Activated T-cell treated with anti-CD3 and anti-CD28 coated beads, Interleukin-2, amount 50 U/mL, for 24 hours (primary cell): ENCODE results near the gene CDH4.

Source experiments
- DNase-seq: peaks from one replicate; pipeline ENCODE4 v3.0.0-alpha.2; 2020
- H3K27ac Mint-ChIP-seq: 2 replicates; pipeline ENCODE4 v1.8.0; 2020; ENCODE audit warnings: mild to moderate bottlenecking, mixed read lengths
- H3K27me3 Mint-ChIP-seq: 2 replicates; pipeline ENCODE4 v1.8.0; 2020; ENCODE audit warnings: mixed read lengths
- H3K36me3 Mint-ChIP-seq: 2 replicates; pipeline ENCODE4 v1.8.0; 2020; ENCODE audit warnings: low read depth, mixed read lengths
- H3K4me1 Mint-ChIP-seq: 2 replicates; pipeline ENCODE4 v1.8.0; 2020; ENCODE audit warnings: low read depth, mixed read lengths
- H3K4me3 Mint-ChIP-seq: 2 replicates; pipeline ENCODE4 v1.8.0; 2020; ENCODE audit warnings: mild to moderate bottlenecking, moderate library complexity, mixed read lengths
- H3K9me3 Mint-ChIP-seq: 2 replicates; pipeline ENCODE4 v1.8.0; 2020; ENCODE audit warnings: mixed read lengths

Gene CDH4

DNA sequence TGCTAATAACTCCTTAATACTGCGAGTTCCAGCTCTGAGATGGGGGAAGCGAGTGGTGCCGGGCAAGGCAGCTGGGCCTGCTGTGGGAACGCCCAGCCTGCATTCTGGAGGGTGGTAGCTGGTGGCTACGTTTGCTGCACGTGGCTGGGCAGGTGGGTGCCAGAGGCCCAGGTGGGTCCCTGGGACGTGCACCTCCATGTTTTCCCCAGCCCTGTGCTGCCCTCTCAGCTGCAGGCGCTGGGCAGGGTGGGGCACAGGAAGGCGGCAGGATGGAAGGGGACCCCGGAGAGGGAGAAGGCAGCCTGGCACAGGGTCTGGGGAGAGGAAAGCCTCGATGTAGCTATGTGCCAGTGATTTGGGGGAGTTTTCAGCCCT lies 388.8 kb downstream of the CDH4 start:
- Mint-ChIP-seq H3K4me3 (no peak overlapping the region), H3K27ac (no peak overlapping the region), H3K36me3 (no peaks in the 10 kb centered on the region), H3K27me3 (no peaks in the 10 kb centered on the region), H3K4me1 (no peaks in the 10 kb centered on the region), H3K9me3 (no peaks in the 10 kb centered on the region)
- no peak for DNase-seq

DNA sequence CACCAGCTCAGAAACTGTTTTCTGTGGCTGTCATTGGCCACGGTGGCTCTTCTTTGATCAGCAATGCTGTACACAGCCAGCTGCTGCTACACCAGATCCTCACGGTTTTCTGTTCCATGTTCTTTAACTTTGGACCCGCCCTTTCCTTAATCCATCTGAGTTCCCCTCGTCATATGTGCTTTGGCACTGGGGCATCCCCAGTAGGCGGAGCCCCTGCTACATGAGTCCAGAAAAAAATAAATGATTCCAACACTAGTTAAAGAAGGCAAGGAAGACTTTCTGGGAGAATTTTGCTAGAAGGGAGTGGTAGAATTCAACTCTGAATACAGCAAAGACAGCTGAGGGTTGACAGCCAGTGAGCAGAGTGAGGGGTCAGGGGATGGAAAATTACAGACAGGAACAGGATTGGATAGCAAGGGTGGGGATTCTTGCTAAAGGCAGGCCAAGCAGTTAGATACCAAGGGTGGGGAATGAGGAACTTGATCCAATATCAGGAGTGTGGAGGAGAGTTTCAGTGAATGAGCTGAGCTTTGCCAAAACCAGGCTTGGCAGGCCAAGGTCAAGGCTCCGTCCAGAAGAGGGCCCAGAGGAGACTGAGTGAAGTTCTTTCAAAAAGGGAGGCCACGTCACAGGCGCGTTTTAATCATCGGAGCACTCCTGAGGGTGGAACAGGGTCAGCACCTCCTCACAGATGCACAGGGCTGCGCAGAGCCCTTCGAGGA lies 391.8 kb downstream of the CDH4 start:
- H3K27me3 Mint-ChIP-seq = no peaks in the 10 kb centered on the region

GRCh38 chr20:61644378-61645076 lies 392.5 kb downstream of the CDH4 start:
- Mint-ChIP-seq H3K27me3 (no peaks in the 10 kb centered on the region), H3K9me3 (no peaks in the 10 kb centered on the region), H3K36me3 (no peaks in the 10 kb centered on the region), H3K4me3 (no peak overlapping the region), H3K4me1 (no peaks in the 10 kb centered on the region), H3K27ac (no peak overlapping the region)
- no peak for DNase-seq

More for the DNA sequence above, 391.8 kb downstream of the CDH4 start:
- H3K4me1 Mint-ChIP-seq = no peaks in the 10 kb centered on the region
- H3K27ac Mint-ChIP-seq = no peak overlapping the region
- no peaks in the 10 kb centered on the region for H3K9me3 Mint-ChIP-seq
- no peak overlapping the region for H3K4me3 Mint-ChIP-seq
- H3K36me3 Mint-ChIP-seq = no peaks in the 10 kb centered on the region
- DNase-seq = no peak

DNA sequence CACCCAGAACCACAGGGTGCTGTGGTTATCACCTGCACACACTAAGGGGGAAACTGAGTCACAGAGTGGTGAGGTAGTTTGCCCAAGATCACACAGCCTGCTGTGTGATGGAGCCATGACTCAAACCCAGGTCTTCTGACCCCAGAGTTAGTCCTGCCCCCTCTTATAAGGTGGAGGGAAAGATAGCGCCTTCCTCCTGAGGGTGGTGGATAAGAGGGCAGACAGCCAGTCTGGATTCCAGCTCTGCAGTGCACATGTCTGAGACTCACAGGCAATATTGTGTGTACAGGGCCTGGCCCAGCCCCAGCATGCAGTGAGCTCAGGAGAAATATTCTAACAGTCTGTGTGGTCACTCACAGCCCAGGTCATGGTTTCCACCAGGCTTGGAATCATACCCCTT lies 393.7 kb downstream of the CDH4 start:
- Mint-ChIP-seq H3K9me3 (no peaks in the 10 kb centered on the region), H3K4me1 (no peaks in the 10 kb centered on the region), H3K27ac (no peak overlapping the region), H3K36me3 (no peaks in the 10 kb centered on the region), H3K4me3 (no peak overlapping the region), H3K27me3 (no peaks in the 10 kb centered on the region)
- no peak for DNase-seq

DNA sequence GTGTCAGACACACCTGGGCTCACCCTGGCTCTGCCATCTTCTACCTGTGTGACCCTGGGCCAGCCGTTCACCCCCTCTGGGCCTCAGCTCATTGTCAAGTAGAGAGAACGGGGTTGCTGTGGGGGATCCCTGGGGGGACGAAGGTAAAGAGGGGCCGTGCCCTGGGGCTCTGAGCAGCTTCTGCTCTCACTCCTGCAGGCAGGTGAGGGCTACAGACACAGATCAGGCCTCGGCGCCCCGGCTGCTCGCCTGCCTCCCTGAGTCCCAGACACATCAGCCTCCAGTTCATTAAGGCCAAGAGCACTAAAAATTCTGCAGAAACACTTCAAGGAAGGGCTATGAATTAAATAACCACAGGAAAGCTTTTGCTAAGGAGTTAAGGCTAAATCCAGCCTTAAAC lies 394.4 kb downstream of the CDH4 start:
- DNase-seq = no peak
- Mint-ChIP-seq H3K36me3 (no peaks in the 10 kb centered on the region), H3K27me3 (no peaks in the 10 kb centered on the region)

DNA sequence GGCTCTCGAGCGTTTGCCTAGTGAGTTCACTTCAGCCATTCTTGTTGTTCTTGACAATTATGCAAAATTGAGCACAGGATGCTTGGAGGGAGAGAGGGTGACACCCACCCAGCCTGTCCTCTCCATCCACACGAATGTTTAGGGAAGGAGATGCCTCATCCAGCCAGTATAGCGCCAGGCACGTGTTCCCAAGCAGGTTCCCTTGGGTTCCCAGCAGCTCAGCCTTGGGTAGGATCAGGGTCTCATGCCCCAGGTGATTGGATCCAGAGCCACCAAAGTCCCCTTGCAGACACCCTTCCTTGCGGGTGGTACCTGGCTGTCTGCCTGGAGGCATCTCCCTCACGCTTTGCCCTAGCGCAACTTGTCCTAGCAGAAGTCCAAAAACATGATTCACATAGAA lies 394.9 kb downstream of the CDH4 start:
- no peak for DNase-seq
- Mint-ChIP-seq H3K4me1 (no peaks in the 10 kb centered on the region), H3K4me3 (no peak overlapping the region), H3K9me3 (no peaks in the 10 kb centered on the region), H3K36me3 (no peaks in the 10 kb centered on the region), H3K27ac (no peak overlapping the region), H3K27me3 (no peaks in the 10 kb centered on the region)

More for the DNA sequence above, 394.4 kb downstream of the CDH4 start:
- Mint-ChIP-seq H3K27ac (no peak overlapping the region), H3K4me1 (no peaks in the 10 kb centered on the region), H3K4me3 (no peak overlapping the region), H3K9me3 (no peaks in the 10 kb centered on the region)

GRCh38 chr20:61647702-61648101 lies 395.6 kb downstream of the CDH4 start:
- no peaks in the 10 kb centered on the region for H3K9me3 Mint-ChIP-seq
- no peaks in the 10 kb centered on the region for H3K27me3 Mint-ChIP-seq
- no peak overlapping the region for H3K27ac Mint-ChIP-seq
- H3K4me1 Mint-ChIP-seq = no peaks in the 10 kb centered on the region
- DNase-seq = no peak
- H3K36me3 Mint-ChIP-seq = no peaks in the 10 kb centered on the region
- no peak overlapping the region for H3K4me3 Mint-ChIP-seq

DNA sequence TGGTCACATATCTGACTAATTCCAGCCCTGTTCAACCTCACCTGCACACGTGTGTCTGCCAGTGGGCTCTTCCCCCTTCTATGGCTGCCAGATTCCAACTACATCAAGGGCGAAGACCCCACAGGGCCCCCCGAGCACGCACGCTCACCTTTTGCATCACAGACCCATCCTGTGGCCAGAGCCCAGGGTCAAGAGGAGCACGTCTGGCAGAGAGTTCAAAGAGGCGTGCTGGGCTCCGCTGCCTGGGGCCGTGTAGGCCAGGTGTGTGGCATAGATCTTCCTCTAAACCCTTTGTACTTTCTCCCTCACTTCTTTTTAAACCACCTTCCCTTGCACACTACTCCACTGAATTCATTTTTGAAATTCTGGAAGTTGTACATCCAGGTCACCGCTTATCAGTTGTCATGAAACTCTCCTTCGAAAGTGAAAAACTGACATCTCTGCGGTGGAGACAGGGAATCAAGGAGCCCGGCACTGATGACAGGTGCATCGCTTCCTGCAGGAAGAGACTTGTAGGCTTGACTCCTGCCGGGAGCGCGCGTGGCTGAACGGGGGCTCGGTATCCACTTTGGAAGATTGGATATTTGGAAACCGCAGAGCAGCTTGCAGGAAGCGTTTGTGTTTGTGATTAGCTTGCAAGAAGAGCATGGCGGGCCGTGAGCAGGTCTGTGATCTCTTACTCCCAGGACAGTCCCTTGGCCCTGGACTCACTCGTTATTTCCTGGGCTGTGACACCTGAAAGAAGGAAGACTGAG lies 397.2 kb downstream of the CDH4 start:
- H3K9me3 Mint-ChIP-seq = no peaks in the 10 kb centered on the region
- DNase-seq = no peak
- no peaks in the 10 kb centered on the region for H3K4me1 Mint-ChIP-seq
- no peak overlapping the region for H3K27ac Mint-ChIP-seq
- no peaks in the 10 kb centered on the region for H3K36me3 Mint-ChIP-seq
- no peak overlapping the region for H3K4me3 Mint-ChIP-seq
- no peaks in the 10 kb centered on the region for H3K27me3 Mint-ChIP-seq

DNA sequence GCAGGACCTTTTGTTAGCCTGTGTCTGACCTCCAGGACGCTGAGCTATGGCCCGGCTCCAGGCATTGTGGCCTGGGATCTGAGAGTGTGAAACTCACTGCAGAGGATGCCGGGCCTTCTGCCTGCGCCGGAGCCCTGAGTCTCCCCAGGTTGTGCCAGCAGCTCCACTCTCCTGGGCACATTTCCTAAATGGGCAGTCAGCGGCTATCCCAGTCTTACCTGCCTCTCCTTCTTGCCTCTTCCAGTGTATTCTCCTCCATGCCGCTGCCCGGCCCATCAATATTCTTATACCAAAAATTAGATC lies 397.8 kb downstream of the CDH4 start:
- H3K9me3 Mint-ChIP-seq = no peaks in the 10 kb centered on the region
- no peaks in the 10 kb centered on the region for H3K27me3 Mint-ChIP-seq
- H3K4me1 Mint-ChIP-seq = no peaks in the 10 kb centered on the region
- no peak overlapping the region for H3K27ac Mint-ChIP-seq
- no peaks in the 10 kb centered on the region for H3K36me3 Mint-ChIP-seq
- no peak overlapping the region for H3K4me3 Mint-ChIP-seq
- DNase-seq = no peak

DNA sequence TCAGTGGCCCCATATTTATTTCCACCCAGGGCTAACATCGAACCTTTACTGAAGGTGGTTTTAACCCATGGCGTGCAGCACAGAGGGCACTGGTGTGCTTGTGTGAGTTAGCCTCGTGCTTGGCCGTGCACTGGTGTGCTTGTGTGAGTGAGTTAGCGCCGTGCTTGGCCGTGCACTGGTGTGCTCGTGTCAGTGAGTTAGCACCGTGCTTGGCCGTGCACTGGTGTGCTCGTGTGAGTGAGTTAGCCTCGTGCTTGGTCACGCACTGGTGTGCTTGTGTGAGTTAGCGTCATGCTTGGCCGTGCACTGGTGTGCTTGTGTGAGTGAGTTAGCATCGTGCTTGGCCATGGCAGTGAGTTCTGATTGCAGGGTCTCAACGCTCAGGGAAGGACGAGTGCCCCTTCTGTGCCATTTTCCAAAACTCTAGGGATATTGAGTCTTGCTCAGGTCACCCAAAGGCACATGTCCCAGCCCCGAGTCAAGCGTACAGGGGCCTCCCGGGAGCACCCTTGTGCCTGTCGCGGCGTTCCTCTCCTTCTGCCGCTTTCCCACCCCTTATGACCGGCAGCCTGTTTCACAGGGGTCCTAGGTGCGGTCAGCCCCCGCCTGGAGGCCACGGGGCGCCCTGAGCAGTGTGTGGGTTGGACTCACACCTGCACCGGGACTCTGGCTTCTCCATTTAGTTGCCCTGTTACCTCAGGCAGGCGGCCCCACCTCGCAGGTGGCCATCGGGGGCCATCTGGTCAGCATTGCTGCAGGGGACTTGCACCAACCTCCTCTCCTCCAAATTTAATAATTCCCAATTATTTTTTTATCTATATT lies 399.1 kb downstream of the CDH4 start:
- H3K9me3 Mint-ChIP-seq = no peaks in the 10 kb centered on the region
- H3K4me3 Mint-ChIP-seq = no peak overlapping the region
- H3K27ac Mint-ChIP-seq = no peak overlapping the region
- H3K4me1 Mint-ChIP-seq = no peaks in the 10 kb centered on the region
- no peaks in the 10 kb centered on the region for H3K36me3 Mint-ChIP-seq
- no peak for DNase-seq
- H3K27me3 Mint-ChIP-seq = peaks cover 2% of the 10 kb centered on the region

- Mint-ChIP-seq H3K4me3 (no peak overlapping the region), H3K4me1 (no peaks in the 10 kb centered on the region), H3K27ac (no peak overlapping the region), H3K36me3 (no peaks in the 10 kb centered on the region), H3K9me3 (no peaks in the 10 kb centered on the region), H3K27me3 (peaks cover 2% of the 10 kb centered on the region)
- DNase-seq = no peak
These were observed 400.1 kb downstream of the CDH4 start for GRCh38 chr20:61652146-61652545.

DNA sequence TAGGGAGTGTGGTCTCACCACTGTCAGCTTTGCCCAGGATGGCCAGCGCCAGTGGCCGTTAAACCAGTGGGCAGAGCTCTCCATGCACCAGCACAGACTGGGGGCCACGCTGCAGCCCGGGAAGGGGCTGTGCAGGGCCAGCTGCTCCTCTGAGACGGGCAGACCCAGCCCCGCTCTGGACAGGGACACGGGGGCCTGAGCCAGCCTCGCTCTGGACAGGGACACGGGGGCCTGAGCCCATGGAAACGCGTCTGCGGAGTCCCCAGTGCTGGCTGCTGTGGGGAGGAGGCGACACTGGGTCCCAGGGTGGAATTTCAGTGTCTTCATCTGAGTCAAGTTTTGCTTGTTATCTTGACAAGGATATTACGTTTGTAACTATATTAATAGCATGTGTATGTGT lies 402.7 kb downstream of the CDH4 start:
- Mint-ChIP-seq H3K4me3 (no peak overlapping the region), H3K27ac (no peak overlapping the region), H3K9me3 (no peaks in the 10 kb centered on the region), H3K36me3 (no peaks in the 10 kb centered on the region), H3K4me1 (no peaks in the 10 kb centered on the region), H3K27me3 (peaks cover 2% of the 10 kb centered on the region)
- DNase-seq = no peak

DNA sequence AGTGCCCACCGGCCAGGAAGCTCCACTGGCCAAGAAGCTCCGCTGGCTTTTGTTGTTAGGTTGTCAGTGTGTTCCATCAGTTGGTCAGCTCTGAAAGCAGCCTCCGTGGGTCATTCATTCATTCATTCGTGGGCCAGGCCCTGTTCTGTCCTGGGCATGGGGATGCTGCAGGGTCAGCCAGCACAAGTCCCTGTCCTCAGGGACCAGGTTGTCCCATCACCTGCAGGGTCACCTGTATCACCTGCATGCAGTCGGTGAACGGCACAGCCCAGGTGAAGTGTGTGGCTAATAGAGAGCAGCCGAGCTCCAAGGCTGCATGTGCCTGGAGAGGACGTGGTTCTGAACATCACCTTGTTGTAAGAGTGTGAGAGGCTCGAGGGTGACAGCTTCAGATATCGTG lies 403.5 kb downstream of the CDH4 start:
- no peak for DNase-seq
- H3K27ac Mint-ChIP-seq = no peak overlapping the region
- peaks cover 2% of the 10 kb centered on the region for H3K27me3 Mint-ChIP-seq
- no peak overlapping the region for H3K4me3 Mint-ChIP-seq
- no peaks in the 10 kb centered on the region for H3K4me1 Mint-ChIP-seq
- no peaks in the 10 kb centered on the region for H3K36me3 Mint-ChIP-seq
- no peaks in the 10 kb centered on the region for H3K9me3 Mint-ChIP-seq

GRCh38 chr20:61656198-61656597 lies 404.1 kb downstream of the CDH4 start:
- Mint-ChIP-seq H3K27ac (no peak overlapping the region), H3K9me3 (no peaks in the 10 kb centered on the region), H3K27me3 (peaks cover 2% of the 10 kb centered on the region), H3K4me3 (no peak overlapping the region), H3K4me1 (no peaks in the 10 kb centered on the region), H3K36me3 (no peaks in the 10 kb centered on the region)
- no peak for DNase-seq
